Effector memory CD8-positive, alpha-beta T cell (primary cell): ENCODE measurements around the gene CDKN1B.

Experiments used
- ATAC-seq: fragments of 150-1000 bp; cut with Tn5 transposase; replicated peaks from 2 replicates; pipeline ENCODE4 v1.10.0; 2021; ENCODE audit warnings: mild to moderate bottlenecking, moderate library complexity
- DNase-seq, 3 experiments: peaks; one replicate each; pipeline ENCODE4 v3.0.0; 2021
- H3K27ac Mint-ChIP-seq, 2 donors: one replicate each; pipeline ENCODE4 v1.8.0; 2022; ENCODE audit warnings: mild to moderate bottlenecking in 2 of 2, mixed read lengths in 2 of 2, moderate library complexity in 2 of 2
- H3K27me3 Mint-ChIP-seq, 2 donors: one replicate each; pipeline ENCODE4 v1.8.0; 2022; ENCODE audit warnings: mixed read lengths in 2 of 2
- H3K36me3 Mint-ChIP-seq: one replicate; pipeline ENCODE4 v1.8.0; 2022; ENCODE audit warnings: mild to moderate bottlenecking, moderate library complexity, mixed read lengths; ENCODE audit not compliant: insufficient read depth
- H3K4me1 Mint-ChIP-seq, 2 donors: one replicate each; pipeline ENCODE4 v1.8.0; 2022; ENCODE audit warnings: low read depth in 2 of 2, mixed read lengths in 2 of 2
- H3K4me3 Mint-ChIP-seq, 2 donors: one replicate each; pipeline ENCODE4 v1.8.0; 2022; ENCODE audit warnings: mild to moderate bottlenecking in 2 of 2, mixed read lengths in 2 of 2, moderate library complexity in 2 of 2
- H3K9me3 Mint-ChIP-seq, 2 donors: one replicate each; pipeline ENCODE4 v1.8.0; 2022; ENCODE audit warnings: mixed read lengths in 2 of 2

CDKN1B gene

DNA sequence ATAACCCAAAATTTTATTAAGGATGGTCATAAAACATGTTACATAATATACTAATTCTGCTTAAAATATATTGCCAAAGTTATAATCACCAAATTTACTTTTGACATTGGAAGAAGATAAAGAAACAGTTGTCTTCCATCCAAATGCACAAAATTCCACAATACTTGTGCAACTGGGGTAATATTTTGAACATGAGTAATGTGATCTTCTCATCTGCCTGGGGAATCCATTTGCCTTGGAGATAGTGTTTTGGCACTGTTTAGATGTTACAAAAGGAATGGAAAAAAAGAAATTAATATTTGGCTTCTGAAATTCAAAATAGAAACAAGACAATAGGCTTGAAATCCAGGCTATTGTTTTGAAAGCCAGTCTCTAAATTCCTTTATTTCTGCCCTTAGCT is 30.2 kb upstream of the CDKN1B start:
- DNase-seq, result no peak
- no peaks in the 10 kb centered on the region for H3K27me3 Mint-ChIP-seq
- no peak overlapping the region for H3K4me3 Mint-ChIP-seq
- ATAC-seq, result no peak
- no peaks in the 10 kb centered on the region for H3K36me3 Mint-ChIP-seq
- no peaks in the 10 kb centered on the region for H3K9me3 Mint-ChIP-seq
- no peak overlapping the region for H3K27ac Mint-ChIP-seq
- H3K4me1 Mint-ChIP-seq, result no peaks in the 10 kb centered on the region

DNA sequence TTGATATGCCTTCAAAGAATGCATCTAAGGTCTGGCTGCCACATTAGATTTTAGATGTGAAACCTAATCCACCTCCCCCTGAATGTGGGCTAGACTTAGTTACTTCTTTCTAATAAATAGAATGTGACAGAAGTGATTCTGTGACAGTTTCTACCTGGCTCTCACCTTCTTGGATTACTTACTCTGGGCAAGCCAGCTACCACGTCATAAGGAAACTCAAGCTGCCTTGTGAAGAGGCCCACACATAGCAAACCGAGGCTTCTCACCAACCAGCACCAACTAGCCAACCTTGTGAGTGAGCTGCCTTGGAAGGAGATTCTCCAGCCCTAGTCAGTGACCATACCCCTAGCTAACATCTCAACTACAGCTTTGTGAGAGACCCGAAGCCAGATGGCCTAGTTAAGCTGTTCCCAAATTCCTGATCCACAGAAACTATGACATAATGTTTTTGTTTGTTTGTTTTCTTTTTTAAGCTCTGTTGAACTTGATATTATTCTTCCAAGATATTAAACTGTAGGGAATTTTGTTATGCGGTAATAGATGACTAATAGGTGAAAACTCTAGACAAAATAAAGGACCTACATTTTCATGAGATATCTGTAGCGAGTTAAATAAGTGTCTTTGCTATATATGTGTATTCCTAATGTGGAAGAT is 27.4 kb upstream of the CDKN1B start:
- H3K36me3 Mint-ChIP-seq, result no peaks in the 10 kb centered on the region

DNA sequence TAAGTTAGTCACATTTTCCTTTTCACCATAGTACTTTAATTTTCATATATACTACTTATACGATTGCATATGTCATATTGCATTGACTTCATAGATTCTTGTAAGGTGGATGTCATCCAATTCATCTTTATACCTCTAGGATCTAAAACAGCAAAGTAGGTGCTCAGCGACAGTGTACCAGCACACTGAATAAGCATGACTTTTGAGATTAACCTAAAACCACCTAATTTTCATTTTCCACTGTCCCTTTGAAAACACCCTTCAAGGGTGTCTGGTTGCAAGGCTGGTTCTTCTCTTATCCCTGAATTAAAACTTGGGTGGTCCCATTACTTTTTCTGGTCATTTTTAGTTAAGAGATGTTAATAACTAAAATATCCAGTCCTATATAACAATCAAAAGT is 25.6 kb upstream of the CDKN1B start:
- no peak overlapping the region for H3K27ac Mint-ChIP-seq
- H3K4me1 Mint-ChIP-seq, result peaks cover 8 to 9% of the 10 kb centered on the region in 2 donors
- DNase-seq, result no peak
- peaks cover 8% of the 10 kb centered on the region for H3K36me3 Mint-ChIP-seq
- ATAC-seq, result no peak
- H3K9me3 Mint-ChIP-seq, result no peaks in the 10 kb centered on the region
- no peak overlapping the region for H3K4me3 Mint-ChIP-seq
- no peaks in the 10 kb centered on the region for H3K27me3 Mint-ChIP-seq

More for the DNA sequence above, 27.4 kb upstream of the CDKN1B start:
- Mint-ChIP-seq H3K27ac (no peak overlapping the region), H3K4me1 (no peaks in the 10 kb centered on the region), H3K9me3 (no peaks in the 10 kb centered on the region), H3K27me3 (no peaks in the 10 kb centered on the region), H3K4me3 (no peak overlapping the region)
- DNase-seq (no peak), ATAC-seq (no peak)

DNA sequence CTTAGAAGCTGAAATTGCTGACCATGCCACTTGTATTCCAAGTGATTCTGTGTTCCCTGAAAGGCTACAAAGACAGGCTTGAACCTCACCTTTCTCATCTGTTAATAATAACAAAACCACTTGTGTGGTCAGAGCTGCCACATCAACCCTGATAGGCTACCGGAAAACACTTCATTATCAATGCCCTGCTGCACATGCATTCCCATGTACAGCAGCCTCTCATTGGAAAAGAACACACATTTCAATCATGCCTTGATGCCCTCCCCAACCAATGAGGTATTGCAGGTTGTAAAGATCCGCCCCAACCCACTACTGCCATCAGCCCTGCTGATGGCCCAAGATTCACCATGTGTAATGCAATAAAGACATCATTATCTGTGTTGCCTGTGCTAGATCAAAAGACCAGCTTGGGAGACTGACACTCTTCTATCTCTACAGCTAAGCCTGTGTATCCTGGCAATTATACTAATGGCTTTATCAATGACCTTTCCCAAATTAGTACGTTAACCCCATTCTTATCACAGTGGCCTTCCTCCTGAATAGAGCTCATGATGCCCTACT is 24.0 kb upstream of the CDKN1B start:
- DNase-seq (no peak), ATAC-seq (no peak)
- Mint-ChIP-seq H3K4me1 (peaks cover 16 to 26% of the 10 kb centered on the region in 2 donors), H3K27ac (no peak overlapping the region), H3K4me3 (no peak overlapping the region), H3K9me3 (no peaks in the 10 kb centered on the region), H3K27me3 (no peaks in the 10 kb centered on the region), H3K36me3 (peaks cover 18% of the 10 kb centered on the region)

DNA sequence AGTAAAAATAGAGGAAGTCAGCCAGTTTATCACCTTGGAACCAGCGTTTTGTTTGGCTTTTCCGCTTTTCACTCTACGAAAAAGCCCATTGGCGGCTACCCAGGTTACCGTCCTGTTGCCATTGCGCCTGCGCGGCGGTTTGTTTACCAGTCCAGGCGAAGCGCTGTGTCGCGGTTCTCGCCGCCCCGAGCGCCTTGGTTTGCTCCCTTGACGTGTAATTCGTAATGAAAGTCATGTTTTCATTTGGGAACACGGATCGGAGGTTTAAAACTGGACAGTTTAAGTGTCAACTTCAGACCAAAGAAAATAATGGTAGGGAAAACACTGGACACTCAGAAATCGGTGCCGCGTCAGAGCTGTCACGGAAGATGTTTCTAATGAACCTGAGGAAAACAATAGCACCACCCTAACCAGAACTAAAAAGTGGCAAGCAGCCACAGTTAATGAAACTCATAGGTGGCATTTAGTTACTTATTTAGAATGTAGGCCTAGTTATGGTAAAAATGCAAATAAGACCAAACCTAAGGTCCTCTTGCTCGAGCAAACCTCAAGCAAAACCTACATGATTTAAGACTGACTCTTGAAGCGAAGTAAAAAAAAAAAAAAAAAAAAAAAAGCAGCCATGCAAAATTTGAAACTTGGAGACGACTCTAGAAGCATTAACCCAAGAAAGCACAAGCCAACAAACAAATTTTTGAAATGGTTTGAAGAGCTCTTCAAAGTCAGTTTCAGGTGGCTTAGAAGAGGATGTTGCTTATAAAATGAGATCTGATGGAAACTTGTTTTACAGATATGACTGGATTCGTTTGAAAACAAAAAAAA is 20.4 kb upstream of the CDKN1B start:
- H3K27ac Mint-ChIP-seq, result peak overlapping the region; percentile 97 to 99
- H3K9me3 Mint-ChIP-seq, result no peaks in the 10 kb centered on the region
- peaks cover 18 to 31% of the 10 kb centered on the region in 2 donors for H3K4me1 Mint-ChIP-seq
- no peaks in the 10 kb centered on the region for H3K27me3 Mint-ChIP-seq
- DNase-seq (peak; percentile 90 to 91 (median 91)), ATAC-seq (peak; percentile 91)
- H3K4me3 Mint-ChIP-seq, result peak overlapping the region; percentile 80 to 86
- H3K36me3 Mint-ChIP-seq, result peaks cover 20% of the 10 kb centered on the region

DNA sequence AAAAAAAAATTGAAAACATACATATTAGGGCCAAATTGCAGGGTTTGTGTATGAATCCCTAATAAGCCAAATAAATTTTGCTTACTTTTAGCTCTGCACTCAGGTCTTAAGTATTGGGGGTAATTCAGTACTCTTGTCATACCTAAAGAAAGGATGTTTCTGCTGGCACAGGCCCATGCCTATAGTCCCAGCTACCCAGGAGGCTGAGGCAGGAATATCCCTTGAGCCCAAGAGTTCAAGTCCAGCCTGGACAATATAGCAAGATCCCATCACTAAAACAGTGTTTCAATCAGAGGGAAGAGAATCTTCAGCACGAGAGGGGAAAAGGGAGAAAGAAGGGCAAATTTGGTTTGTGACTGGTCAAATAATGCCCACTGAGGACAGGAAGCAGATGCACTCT is 17.8 kb upstream of the CDKN1B start:
- DNase-seq (no peak), ATAC-seq (no peak)
- H3K36me3 Mint-ChIP-seq, result peaks cover 20% of the 10 kb centered on the region
- no peaks in the 10 kb centered on the region for H3K9me3 Mint-ChIP-seq
- peaks cover 22 to 39% of the 10 kb centered on the region in 2 donors for H3K4me1 Mint-ChIP-seq
- no peaks in the 10 kb centered on the region for H3K27me3 Mint-ChIP-seq
- no peak overlapping the region for H3K4me3 Mint-ChIP-seq
- peak overlapping the region in 1 of 2 donors; percentile 55 for H3K27ac Mint-ChIP-seq

DNA sequence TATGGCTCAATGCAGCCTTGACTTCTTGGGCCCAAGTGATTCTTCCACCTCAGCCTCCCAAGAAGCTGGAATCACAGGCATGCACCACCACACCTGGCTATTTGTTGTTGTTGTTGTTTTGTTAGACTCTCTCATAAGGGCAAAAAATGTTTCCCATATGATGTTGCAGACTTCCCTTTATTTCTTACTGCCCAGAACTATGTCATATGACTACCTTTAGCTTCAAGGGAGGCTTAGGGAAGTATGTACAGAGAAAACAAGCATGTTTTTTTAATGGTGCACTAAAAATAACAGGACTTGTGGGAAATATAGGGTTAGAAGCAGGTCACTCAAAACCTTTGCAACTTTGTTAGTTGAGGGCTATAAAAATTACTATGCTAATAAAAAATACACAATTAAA is 16.9 kb upstream of the CDKN1B start:
- H3K4me1 Mint-ChIP-seq, result peaks cover 22 to 46% of the 10 kb centered on the region in 2 donors
- no peaks in the 10 kb centered on the region for H3K9me3 Mint-ChIP-seq
- peaks cover 20% of the 10 kb centered on the region for H3K36me3 Mint-ChIP-seq
- no peak overlapping the region for H3K4me3 Mint-ChIP-seq
- ATAC-seq (no peak), DNase-seq (no peak)
- H3K27ac Mint-ChIP-seq, result peak overlapping the region in 1 of 2 donors; percentile 55
- H3K27me3 Mint-ChIP-seq, result no peaks in the 10 kb centered on the region

DNA sequence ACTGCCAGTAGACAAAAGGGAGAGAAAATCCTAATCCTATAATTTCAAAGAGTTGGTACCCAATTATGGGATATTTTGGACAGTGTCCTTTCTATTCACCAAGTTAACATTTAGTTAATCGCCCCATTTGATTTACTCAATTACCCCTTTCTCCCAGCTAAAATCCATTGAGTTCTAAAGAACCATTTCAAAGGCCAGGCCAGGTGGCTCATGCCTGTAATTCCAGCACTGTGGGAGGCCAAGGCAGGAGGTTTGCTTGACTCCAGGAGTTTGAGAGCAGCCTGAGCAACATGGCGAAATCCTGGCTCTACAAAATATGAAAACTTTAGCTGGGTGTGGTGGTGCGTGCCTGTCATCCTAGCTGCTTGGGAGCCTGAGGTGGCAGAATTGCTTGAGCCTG is 15.7 kb upstream of the CDKN1B start:
- ATAC-seq, result no peak
- H3K27me3 Mint-ChIP-seq, result no peaks in the 10 kb centered on the region

DNA sequence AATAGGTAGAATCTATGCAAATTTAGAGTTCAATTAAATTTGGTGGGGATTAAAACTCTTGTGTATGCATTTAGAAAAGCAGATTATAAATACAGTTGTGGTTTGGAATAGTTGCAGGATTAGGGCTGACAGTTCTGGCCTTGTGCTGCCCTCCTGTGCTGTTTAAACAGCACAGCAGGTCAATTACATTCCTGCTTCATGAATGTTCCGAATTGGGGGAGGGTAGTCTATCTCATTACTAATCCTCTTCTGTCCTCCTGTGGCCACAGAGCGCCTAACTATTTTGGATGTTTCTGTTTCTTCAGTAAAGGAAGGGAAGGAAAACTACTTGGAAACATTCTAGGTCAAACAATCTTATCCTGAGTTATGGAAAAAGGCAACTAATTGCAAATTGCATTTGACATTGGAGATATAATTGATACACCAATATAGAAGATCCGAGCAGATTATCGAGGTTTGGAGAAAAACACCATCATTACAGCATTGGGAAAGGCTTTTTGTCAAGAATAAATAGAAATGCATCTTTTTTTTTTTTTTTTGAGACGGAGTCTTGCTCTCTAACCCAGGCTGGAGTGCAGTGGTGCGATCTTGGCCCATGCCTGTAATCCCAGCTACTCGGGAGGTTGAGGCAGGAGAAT is 12.5 kb upstream of the CDKN1B start:
- peak; percentile 61 for ATAC-seq
- DNase-seq, result no peak
- H3K36me3 Mint-ChIP-seq, result no peaks in the 10 kb centered on the region
- H3K27me3 Mint-ChIP-seq, result no peaks in the 10 kb centered on the region
- H3K27ac Mint-ChIP-seq, result peak overlapping the region in 1 of 2 donors; percentile 39
- no peaks in the 10 kb centered on the region for H3K9me3 Mint-ChIP-seq
- H3K4me3 Mint-ChIP-seq, result no peak overlapping the region
- peaks cover 4 to 18% of the 10 kb centered on the region in 2 donors for H3K4me1 Mint-ChIP-seq

More for the DNA sequence above, 15.7 kb upstream of the CDKN1B start:
- no peak overlapping the region for H3K4me3 Mint-ChIP-seq
- no peak overlapping the region for H3K27ac Mint-ChIP-seq
- no peaks in the 10 kb centered on the region for H3K9me3 Mint-ChIP-seq
- H3K36me3 Mint-ChIP-seq, result peaks cover 13% of the 10 kb centered on the region
- peaks cover 14 to 37% of the 10 kb centered on the region in 2 donors for H3K4me1 Mint-ChIP-seq
- DNase-seq, result no peak

DNA sequence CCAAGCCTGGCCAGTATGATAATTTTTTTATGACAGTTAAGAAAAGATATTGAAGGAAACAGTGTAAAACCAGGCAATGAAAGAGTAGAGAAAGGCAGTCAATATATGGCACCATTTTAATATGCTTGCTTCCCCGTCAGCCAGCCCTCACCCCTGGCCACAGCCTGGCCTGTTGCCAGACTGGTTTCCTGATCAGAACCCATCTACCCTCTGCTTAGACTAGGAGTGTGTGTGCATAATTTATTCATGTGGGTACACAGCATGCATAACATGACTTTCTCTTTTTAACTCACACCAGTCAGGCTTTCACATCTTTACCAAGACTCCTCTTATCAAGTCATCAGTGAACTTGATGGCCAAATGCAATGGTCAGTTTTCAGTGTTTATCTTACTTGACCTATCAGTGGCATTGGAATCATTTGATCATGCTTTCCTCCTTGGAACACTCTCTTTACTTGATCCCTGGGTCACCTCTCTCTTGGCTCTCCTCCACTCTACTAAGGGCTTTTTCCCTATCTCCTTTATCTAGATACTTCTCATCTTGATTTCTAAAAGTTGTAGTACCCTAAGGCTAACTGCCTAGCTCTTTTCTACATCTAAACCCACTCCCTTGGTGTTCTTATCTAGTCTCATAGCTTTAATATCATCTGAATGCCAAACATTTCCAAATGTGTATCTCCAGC is 11.2 kb upstream of the CDKN1B start:
- Mint-ChIP-seq H3K4me3 (no peak overlapping the region), H3K4me1 (peaks cover 4 to 15% of the 10 kb centered on the region in 2 donors), H3K9me3 (no peaks in the 10 kb centered on the region), H3K27me3 (no peaks in the 10 kb centered on the region), H3K27ac (no peak overlapping the region), H3K36me3 (no peaks in the 10 kb centered on the region)
- ATAC-seq (peak; percentile 97), DNase-seq (peak; percentile 62 to 63 (median 63))

DNA sequence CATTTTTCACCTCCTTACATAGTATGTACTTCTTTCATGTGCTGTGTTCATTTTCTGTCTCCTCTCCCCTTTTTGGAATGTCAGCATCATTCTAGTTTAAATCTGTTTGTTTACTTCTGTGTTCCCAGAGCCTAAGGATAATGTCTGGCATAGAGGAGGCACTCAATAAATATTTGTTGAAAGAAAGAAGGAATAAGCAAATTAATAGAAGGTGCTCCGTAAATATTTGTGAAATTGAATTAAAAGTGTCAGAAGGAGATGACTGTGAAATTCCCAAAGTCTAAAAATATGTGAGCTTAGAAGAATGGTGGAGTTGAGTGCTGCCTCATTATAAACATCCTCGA is 3.3 kb upstream of the CDKN1B start:
- Mint-ChIP-seq H3K4me3 (peak overlapping the region; percentile 99), H3K4me1 (peaks cover 37 to 48% of the 10 kb centered on the region in 2 donors), H3K27me3 (no peaks in the 10 kb centered on the region), H3K27ac (peak overlapping the region; percentile 100), H3K9me3 (no peaks in the 10 kb centered on the region), H3K36me3 (peaks cover 49% of the 10 kb centered on the region)
- ATAC-seq (no peak), DNase-seq (no peak)

DNA sequence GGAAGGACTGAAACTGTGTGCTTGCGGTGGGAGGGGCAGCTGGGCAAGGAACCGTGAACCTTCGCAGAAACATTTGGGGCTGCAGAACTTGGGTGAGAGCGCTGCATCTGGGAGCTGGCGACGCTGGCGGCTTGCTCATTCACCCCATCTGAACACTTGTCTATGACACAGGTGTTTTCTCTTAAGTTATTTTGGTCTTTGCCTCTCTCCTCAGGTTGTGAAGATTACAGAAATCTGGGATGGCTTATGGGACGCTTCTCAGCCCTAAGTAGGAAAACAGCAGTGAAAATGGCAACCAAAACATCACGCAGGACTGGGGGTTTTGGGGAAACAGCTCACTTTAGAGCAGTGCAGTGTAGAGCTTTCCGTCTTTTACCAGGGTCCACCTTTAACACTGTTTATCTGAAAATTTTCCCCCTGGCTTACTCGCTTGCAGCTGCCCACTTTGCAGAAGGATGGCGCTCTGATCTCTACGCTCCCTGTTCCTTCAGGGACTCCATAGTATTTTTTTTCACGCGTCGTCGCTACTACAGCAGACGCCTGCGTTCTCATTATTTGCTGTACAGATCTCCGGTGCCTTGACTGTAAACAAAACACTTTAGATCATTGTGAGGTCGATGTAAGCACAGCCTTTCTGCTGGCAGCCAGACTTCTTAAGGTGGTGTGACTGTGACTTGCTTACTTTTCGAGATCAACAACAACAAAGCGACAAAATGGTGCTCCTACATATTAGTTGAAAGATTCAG is 2.7 kb upstream of the CDKN1B start:
- peak overlapping the region; percentile 99 for H3K4me3 Mint-ChIP-seq
- H3K27me3 Mint-ChIP-seq, result no peaks in the 10 kb centered on the region
- ATAC-seq, result peak; percentile 55
- H3K27ac Mint-ChIP-seq, result peak overlapping the region; percentile 100
- peaks cover 55% of the 10 kb centered on the region for H3K36me3 Mint-ChIP-seq
- no peaks in the 10 kb centered on the region for H3K9me3 Mint-ChIP-seq
- peak; percentile 49 to 65 (median 58) for DNase-seq
- H3K4me1 Mint-ChIP-seq, result peaks cover 40 to 53% of the 10 kb centered on the region in 2 donors
